H9 (cell line): Measurements from ENCODE around the gene CYP19A1. TPM values are rescaled to one million over a fixed set of nuclear protein-coding genes. Genes with fewer than 3 reads are reported as not detected.

Experiments used
- DNase-seq: peaks from one replicate; pipeline ENCODE4 v3.0.0-alpha.2; 2017
- H2AFZ ChIP-seq: one replicate; pipeline ENCODE4 v1.6.1; 2013; ENCODE audit warnings: mild to moderate bottlenecking, low read length, control low read depth, moderate library complexity
- H2AK5ac ChIP-seq: 2 replicates; pipeline ENCODE4 v1.6.1; 2013; ENCODE audit warnings: low read length, control low read depth, mixed read lengths; ENCODE audit not compliant: insufficient read length
- H2BK120ac ChIP-seq: one replicate; pipeline ENCODE4 v1.6.1; 2013; ENCODE audit warnings: low read depth, mild to moderate bottlenecking, low read length, control low read depth, inconsistent platforms; ENCODE audit not compliant: poor library complexity, severe bottlenecking
- H2BK12ac ChIP-seq: 2 replicates; pipeline ENCODE4 v1.6.1; 2013; ENCODE audit warnings: low read length, control low read depth, mixed read lengths, low read depth; ENCODE audit not compliant: insufficient read length
- H2BK15ac ChIP-seq: 2 replicates; pipeline ENCODE4 v1.6.1; 2013; ENCODE audit warnings: low read depth, low read length, control low read depth
- H2BK20ac ChIP-seq: one replicate; pipeline ENCODE4 v1.6.1; 2013; ENCODE audit warnings: low read depth, mild to moderate bottlenecking, low read length, control low read depth, inconsistent platforms; ENCODE audit not compliant: poor library complexity, severe bottlenecking
- H2BK5ac ChIP-seq: 2 replicates; pipeline ENCODE4 v1.6.1; 2013; ENCODE audit warnings: low read length, control low read depth, mixed read lengths; ENCODE audit not compliant: insufficient read length
- H3K14ac ChIP-seq: 2 replicates; pipeline ENCODE4 v1.6.1; 2013; ENCODE audit warnings: low read length, control low read depth; ENCODE audit not compliant: insufficient read depth
- H3K18ac ChIP-seq: 2 replicates; pipeline ENCODE4 v1.6.1; 2013; ENCODE audit warnings: low read depth, mild to moderate bottlenecking, mixed read lengths, low read length, control low read depth; ENCODE audit not compliant: insufficient read length
- H3K23ac ChIP-seq: 2 replicates; pipeline ENCODE4 v1.6.1; 2013; ENCODE audit warnings: low read length, control low read depth, mixed read lengths, low read depth; ENCODE audit not compliant: insufficient read length
- H3K23me2 ChIP-seq: 2 replicates; pipeline ENCODE4 v1.6.1; 2013; ENCODE audit warnings: low read depth, mild to moderate bottlenecking, mixed read lengths, low read length, control low read depth; ENCODE audit not compliant: insufficient read length, poor library complexity, severe bottlenecking
- H3K27ac ChIP-seq: 2 replicates; pipeline ENCODE4 v1.5.1; 2013; ENCODE audit warnings: low read length, control low read depth, mixed read lengths, low read depth; ENCODE audit not compliant: insufficient read length
- H3K27me3 ChIP-seq: 2 replicates; pipeline ENCODE4 v1.6.1; 2013; ENCODE audit warnings: low read length, control low read depth, inconsistent platforms; ENCODE audit not compliant: insufficient read depth
- H3K4ac ChIP-seq: 2 replicates; pipeline ENCODE4 v1.6.1; 2013; ENCODE audit warnings: low read depth, mild to moderate bottlenecking, control low read depth, inconsistent platforms, low read length, moderate library complexity
- H3K4me1 ChIP-seq: 2 replicates; pipeline ENCODE4 v1.6.1; 2013; ENCODE audit warnings: low read length, control low read depth, inconsistent platforms; ENCODE audit not compliant: insufficient read depth
- H3K4me2 ChIP-seq: 2 replicates; pipeline ENCODE4 v1.6.1; 2013; ENCODE audit warnings: low read length, control low read depth, mixed read lengths; ENCODE audit not compliant: insufficient read length, insufficient read depth
- H3K56ac ChIP-seq: 2 replicates; pipeline ENCODE4 v1.6.1; 2013; ENCODE audit warnings: low read depth, mild to moderate bottlenecking, mixed read lengths, low read length, control low read depth; ENCODE audit not compliant: insufficient read length
- H3K79me1 ChIP-seq: 2 replicates; pipeline ENCODE4 v1.6.1; 2013; ENCODE audit warnings: low read depth, mild to moderate bottlenecking, moderate library complexity, low read length, control low read depth, inconsistent platforms; ENCODE audit not compliant: insufficient read depth, poor library complexity, severe bottlenecking
- H3K79me2 ChIP-seq: 2 replicates; pipeline ENCODE4 v1.6.1; 2013; ENCODE audit warnings: low read length, control low read depth, inconsistent platforms; ENCODE audit not compliant: insufficient read depth
- H3K9ac ChIP-seq: 2 replicates; pipeline ENCODE4 v1.6.1; 2013; ENCODE audit warnings: low read length, control low read depth, mixed read lengths; ENCODE audit not compliant: insufficient read length; ENCODE audit errors: extremely low read depth
- H3K9me3 ChIP-seq: one replicate; pipeline ENCODE4 v1.6.1; 2013; ENCODE audit warnings: low read depth, low read length, inconsistent platforms; ENCODE audit not compliant: control insufficient read depth
- H3T11ph ChIP-seq: one replicate; pipeline ENCODE4 v1.6.1; 2013; ENCODE audit warnings: mild to moderate bottlenecking, low read length, control low read depth, inconsistent platforms
- H4K20me1 ChIP-seq: one replicate; pipeline ENCODE4 v1.6.1; 2013; ENCODE audit not compliant: control insufficient read depth, insufficient read length, insufficient read depth
- H4K5ac ChIP-seq: 2 replicates; pipeline ENCODE4 v1.6.1; 2013; ENCODE audit warnings: low read depth, mild to moderate bottlenecking, mixed read lengths, low read length, control low read depth; ENCODE audit not compliant: insufficient read length
- H4K8ac ChIP-seq: replicated peaks from 2 replicates; pipeline ENCODE4 v1.6.1; 2013; ENCODE audit warnings: low read length, control low read depth, mixed read lengths, low read depth; ENCODE audit not compliant: insufficient read length
- H4K91ac ChIP-seq: 2 replicates; pipeline ENCODE4 v1.6.1; 2013; ENCODE audit warnings: low read depth, mild to moderate bottlenecking, moderate library complexity, mixed read lengths, low read length, control low read depth; ENCODE audit not compliant: insufficient read length
- H3K27ac Mint-ChIP-seq, 3 experiments: 2 replicates in 2 of 3; 3 replicates in 1 of 3; pipeline ENCODE4 v1.8.0; 2020 to 2021; ENCODE audit warnings: mixed read lengths in 3 of 3, mild to moderate bottlenecking in 1 of 3, moderate library complexity in 1 of 3
- H3K27me3 Mint-ChIP-seq: 2 replicates; pipeline ENCODE4 v1.8.0; 2021; ENCODE audit warnings: low read depth, mild to moderate bottlenecking, moderate library complexity, mixed read lengths
- H3K36me3 Mint-ChIP-seq, 3 experiments: 2 replicates in 2 of 3; 3 replicates in 1 of 3; pipeline ENCODE4 v1.8.0; 2020 to 2021; ENCODE audit warnings: low read depth in 3 of 3, mixed read lengths in 3 of 3; ENCODE audit not compliant: insufficient read depth in 1 of 3
- H3K4me1 Mint-ChIP-seq, 2 experiments: 2 replicates each; pipeline ENCODE4 v1.8.0; 2020; ENCODE audit warnings: mixed read lengths in 2 of 2
- H3K4me3 Mint-ChIP-seq, 2 experiments: 2 replicates in 1 of 2; 3 replicates in 1 of 2; pipeline ENCODE4 v1.8.0; 2020 to 2021; ENCODE audit warnings: mild to moderate bottlenecking in 2 of 2, mixed read lengths in 2 of 2, moderate library complexity in 1 of 2
- H3K9me3 Mint-ChIP-seq, 2 experiments: 2 replicates in 1 of 2; 3 replicates in 1 of 2; pipeline ENCODE4 v1.8.0; 2020; ENCODE audit warnings: mild to moderate bottlenecking in 2 of 2, mixed read lengths in 2 of 2, moderate library complexity in 1 of 2
- CTCF ChIP-seq: fragments of 200-600 bp; sonication (generic); conservative IDR thresholded peaks from 3 replicates; pipeline ENCODE4 v1.8.0; 2021; ENCODE audit warnings: antibody characterized with exemption, mild to moderate bottlenecking
- WGBS: extraction: QIAGEN DNeasy Blood & Tissue Kit; methylation state at CpG from one replicate; pipeline ENCODE4 v1.1.7; 2013; ENCODE audit warnings: missing lambda C conversion rate, low lambda C conversion rate, mixed read lengths; ENCODE audit not compliant: insufficient read length; ENCODE audit errors: extremely low coverage; 5-methylcytosine and 5-hydroxymethylcytosine counted together
- total RNA-seq: library from RNA; stranded (reverse); gene quantifications from 2 replicates; pipeline ENCODE4 v1.2.1, GENCODE V29; 2021

CYP19A1 gene
- total RNA-seq, 1 experiment from 2014 or later, result not detected

- H3K18ac ChIP-seq, result no peak overlapping the region
- H3K79me2 ChIP-seq, result no peaks in the 10 kb centered on the region
- H3K23me2 ChIP-seq, result no peaks in the 10 kb centered on the region
- H2AK5ac ChIP-seq, result no peak overlapping the region
- no peak overlapping the region for H3K23ac ChIP-seq
- no peak overlapping the region for H3T11ph ChIP-seq
- no peak overlapping the region for H3K27ac ChIP-seq
- Mint-ChIP-seq H3K27me3 (peaks cover 8% of the 10 kb centered on the region), H3K27ac (peak overlapping the region in 1 of 3 experiments; percentile 71; a peak in 1 of 7 replicates), H3K4me1 (peaks cover 12 to 17% of the 10 kb centered on the region in 2 experiments), H3K36me3 (no peaks in the 10 kb centered on the region), H3K9me3 (no peaks in the 10 kb centered on the region), H3K4me3 (no peak overlapping the region)
- H2BK15ac ChIP-seq, result no peak overlapping the region
- H2BK12ac ChIP-seq, result no peak overlapping the region
- H3K27me3 ChIP-seq, result no peaks in the 10 kb centered on the region
- peak; percentile 97 for TF ChIP-seq CTCF
- no peak overlapping the region for H3K4me2 ChIP-seq
- WGBS, result no CpG with 5 or more reads among the region's 8 CpGs
- no peak overlapping the region for H3K4ac ChIP-seq
- no peak overlapping the region for H2BK20ac ChIP-seq
- H2BK5ac ChIP-seq, result no peak overlapping the region
- H3K9me3 ChIP-seq, result no peaks in the 10 kb centered on the region
- no peak overlapping the region for H3K14ac ChIP-seq
- H4K5ac ChIP-seq, result no peak overlapping the region
- no peak overlapping the region for H4K91ac ChIP-seq
- peak; percentile 74 for DNase-seq
- peaks cover 5% of the 10 kb centered on the region; the same call in 1 of the 2 replicates for H3K4me1 ChIP-seq
- H4K8ac ChIP-seq, result no peak overlapping the region
- H2AFZ ChIP-seq, result no peak overlapping the region
- no peaks in the 10 kb centered on the region for H4K20me1 ChIP-seq
- H3K9ac ChIP-seq, result no peak overlapping the region
- H2BK120ac ChIP-seq, result no peak overlapping the region
- no peak overlapping the region for H3K56ac ChIP-seq
- H3K79me1 ChIP-seq, result no peaks in the 10 kb centered on the region
Observed at GRCh38 chr15:51162865-51163762, 175.3 kb downstream of the CYP19A1 start.
